ENCODE results near the gene ZNF565.
"Not testable (repeated sequence)": the region's sequence is repeated elsewhere in the genome, so short reads cannot be mapped to it uniquely, and the experiment has no call there.

The ZNF565 gene

GRCh38 chr19:36150586-36150985 lies 63.9 kb downstream of the ZNF565 start:
- no peak for DNase-seq (ENCODE audit: low read depth in 2 of 2)

- no peak for DNase-seq (ENCODE audit: low read depth in 2 of 2)
Observed at GRCh38 chr19:36149673-36150406, 64.6 kb downstream of the ZNF565 start.

- no peak for DNase-seq (ENCODE audit: low read depth in 2 of 2)
Observed at GRCh38 chr19:36144624-36145023, 69.8 kb downstream of the ZNF565 start.

- no peak for DNase-seq (ENCODE audit: low read depth in 2 of 2)
Observed at GRCh38 chr19:36142496-36142895, 72.0 kb downstream of the ZNF565 start.

GRCh38 chr19:36142046-36142445 lies 72.4 kb downstream of the ZNF565 start:
- DNase-seq (ENCODE audit: low read depth in 2 of 2), result no peak

- DNase-seq (ENCODE audit: low read depth in 2 of 2), result peak; percentile 82 to 95
Observed at GRCh38 chr19:36141039-36141927, 73.2 kb downstream of the ZNF565 start.

- peak; percentile 26 to 31 for DNase-seq (ENCODE audit: low read depth in 2 of 2)
Observed at GRCh38 chr19:36140304-36141038, 74.0 kb downstream of the ZNF565 start.

- DNase-seq (ENCODE audit: low read depth in 2 of 2), result peak; percentile 91 to 93
Observed at GRCh38 chr19:36139473-36140303, 74.8 kb downstream of the ZNF565 start, which contains the start of gene CAPNS1. Gene CAPNS1 (plus strand): TSS chr19:36140066. CDS start chr19:36141012, 946 bp downstream.

GRCh38 chr19:36139120-36139472 lies 75.4 kb downstream of the ZNF565 start:
- DNase-seq (ENCODE audit: low read depth in 2 of 2), result no peak

GRCh38 chr19:36136964-36137686 lies 77.3 kb downstream of the ZNF565 start:
- no peak for DNase-seq (ENCODE audit: low read depth in 2 of 2)

GRCh38 chr19:36134867-36135266 lies 79.6 kb downstream of the ZNF565 start:
- DNase-seq (ENCODE audit: low read depth in 2 of 2), result not testable (repeated sequence)
